ENCODE results near the gene ATP5IF1. TPM values are rescaled to one million over a fixed set of nuclear protein-coding genes. Genes with fewer than 3 reads are reported as not detected.

Gene ATP5IF1
- total RNA-seq, 3 donors from 2014 or later (not counting 1 experiment from before 2014, with no cell fraction given): 81.1 to 101 (median 91.1) TPM

GRCh38 chr1:28258628-28259251 lies 22.8 kb downstream of the ATP5IF1 start:
- Histone ChIP-seq H3K27me3 (ENCODE audit: control insufficient read depth, insufficient read depth, low read length) (no peaks in the 10 kb centered on the region), H3K4me3 (ENCODE audit: low read length) (no peak overlapping the region), H3K27ac (ENCODE audit: low read length) (no peak overlapping the region), H3K4me1 (ENCODE audit: control insufficient read depth, insufficient read depth, low read length) (peaks cover 52% of the 10 kb centered on the region), H3K9me3 (ENCODE audit: control insufficient read depth, insufficient read depth, low read length) (no peaks in the 10 kb centered on the region), H3K36me3 (ENCODE audit: control insufficient read depth, insufficient read depth, low read length) (no peaks in the 10 kb centered on the region)
- ATAC-seq (no peak), DNase-seq (no peak)
- Mint-ChIP-seq H3K4me3 (peak overlapping the region; percentile 84), H3K9me3 (no peaks in the 10 kb centered on the region), H3K27ac (peak overlapping the region; percentile 62 to 87), H3K36me3 (no peaks in the 10 kb centered on the region), H3K27me3 (ENCODE audit: low read depth in 2 of 2) (no peaks in the 10 kb centered on the region), H3K4me1 (peaks cover 36 to 49% of the 10 kb centered on the region in 2 donors)
- 20% methylated on average over 12 of the region's 12 CpGs for WGBS (ENCODE audit: insufficient coverage)
- no peak for TF ChIP-seq CTCF (IDR thresholded peaks at IDR 0.05)
- intact Hi-C loops (cut with micrococcal nuclease): loop anchor here (1.0 to 2.0 kb wide), 3 partner anchors 11 to 70 kb away; partner anchors contain the start of gene MED18

- under 1% methylated on average over 76 of the region's 76 CpGs for WGBS (ENCODE audit: insufficient coverage)
- peak within 1 kb of the TSS; percentile 62 to 87 for H3K27ac Mint-ChIP-seq
- ATAC-seq (peak; percentile 95 to 98 (median 95)), DNase-seq (peak; percentile 99)
- H3K27me3 Mint-ChIP-seq (ENCODE audit: low read depth in 2 of 2): no peaks in the 10 kb centered on the region
- peak within 1 kb of the TSS; percentile 84 for H3K4me3 Mint-ChIP-seq
- Histone ChIP-seq H3K4me1 (ENCODE audit: control insufficient read depth, insufficient read depth, low read length) (peaks cover 52% of the 10 kb centered on the region), H3K9me3 (ENCODE audit: control insufficient read depth, insufficient read depth, low read length) (no peaks in the 10 kb centered on the region), H3K27ac (ENCODE audit: low read length) (peak within 1 kb of the TSS; percentile 36), H3K4me3 (ENCODE audit: low read length) (peak within 1 kb of the TSS; percentile 75), H3K36me3 (ENCODE audit: control insufficient read depth, insufficient read depth, low read length) (no peaks in the 10 kb centered on the region), H3K27me3 (ENCODE audit: control insufficient read depth, insufficient read depth, low read length) (no peaks in the 10 kb centered on the region)
- no peak for TF ChIP-seq CTCF (IDR thresholded peaks at IDR 0.05)
- H3K4me1 Mint-ChIP-seq: peaks cover 38 to 49% of the 10 kb centered on the region in 2 donors
- no peaks in the 10 kb centered on the region for H3K9me3 Mint-ChIP-seq
- no peaks in the 10 kb centered on the region for H3K36me3 Mint-ChIP-seq
- intact Hi-C loops (cut with micrococcal nuclease): loop anchor here (1.0 to 2.0 kb wide), 3 partner anchors 12 to 69 kb away; partner anchors contain the start of gene MED18
These were observed 23.5 kb downstream of the ATP5IF1 start, which contains the start of gene SESN2 for GRCh38 chr1:28259252-28259933. TSS of gene SESN2 (plus strand) at chr1:28259518. CDS start at chr1:28259848, 330 bp downstream.

- Mint-ChIP-seq H3K27me3 (ENCODE audit: low read depth in 2 of 2) (no peaks in the 10 kb centered on the region), H3K27ac (peak overlapping the region; percentile 62 to 87), H3K4me3 (peak overlapping the region; percentile 84), H3K36me3 (no peaks in the 10 kb centered on the region), H3K4me1 (peaks cover 44 to 49% of the 10 kb centered on the region in 2 donors), H3K9me3 (no peaks in the 10 kb centered on the region)
- H3K27me3 ChIP-seq (ENCODE audit: control insufficient read depth, insufficient read depth, low read length): no peaks in the 10 kb centered on the region
- intact Hi-C loops (cut with micrococcal nuclease): loop anchor here (1.0 to 2.0 kb wide), 3 partner anchors 13 to 69 kb away; partner anchors contain the start of gene MED18
- 4% methylated on average over 66 of the region's 66 CpGs for WGBS (ENCODE audit: insufficient coverage)
- ATAC-seq (no peak), DNase-seq (peak; percentile 32 to 52)
- peaks cover 52% of the 10 kb centered on the region for H3K4me1 ChIP-seq (ENCODE audit: control insufficient read depth, insufficient read depth, low read length)
- H3K36me3 ChIP-seq (ENCODE audit: control insufficient read depth, insufficient read depth, low read length): no peaks in the 10 kb centered on the region
- no peak overlapping the region for H3K27ac ChIP-seq (ENCODE audit: low read length)
- no peak for TF ChIP-seq CTCF (IDR thresholded peaks at IDR 0.05)
- peak overlapping the region; percentile 75 for H3K4me3 ChIP-seq (ENCODE audit: low read length)
- H3K9me3 ChIP-seq (ENCODE audit: control insufficient read depth, insufficient read depth, low read length): no peaks in the 10 kb centered on the region
These were observed 24.2 kb downstream of the ATP5IF1 start for GRCh38 chr1:28259934-28260802.
